NCI-H345 (cell line): Measurements from ENCODE around the gene CLDN14.
A peak's percentile ranks its signal among the peaks of the same experiment; 100 is the strongest.
"Not testable (repeated sequence)": the region's sequence is repeated elsewhere in the genome, so short reads cannot be mapped to it uniquely, and the experiment has no call there.

Experiments
- DNase-seq: peaks from one replicate; lab custom pipeline; 2025; lab: John Stamatoyannopoulos, UW

CLDN14 gene

DNA sequence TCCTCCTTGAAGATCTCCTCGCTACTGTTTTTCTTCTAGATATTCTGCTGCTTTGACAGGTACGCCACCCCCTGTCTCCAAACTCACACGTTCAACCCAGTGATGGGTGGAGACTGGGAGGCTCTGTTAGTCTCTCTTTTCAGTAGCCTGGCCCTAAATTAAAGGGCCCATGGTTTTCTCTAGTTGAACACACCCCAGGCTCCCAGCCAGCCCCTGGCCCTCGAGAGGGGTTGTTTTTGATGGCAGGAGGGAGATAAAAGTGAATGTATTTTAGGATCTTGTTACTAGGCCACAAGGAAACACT is 21.6 kb upstream of the CLDN14 start:
- no peak for DNase-seq

DNA sequence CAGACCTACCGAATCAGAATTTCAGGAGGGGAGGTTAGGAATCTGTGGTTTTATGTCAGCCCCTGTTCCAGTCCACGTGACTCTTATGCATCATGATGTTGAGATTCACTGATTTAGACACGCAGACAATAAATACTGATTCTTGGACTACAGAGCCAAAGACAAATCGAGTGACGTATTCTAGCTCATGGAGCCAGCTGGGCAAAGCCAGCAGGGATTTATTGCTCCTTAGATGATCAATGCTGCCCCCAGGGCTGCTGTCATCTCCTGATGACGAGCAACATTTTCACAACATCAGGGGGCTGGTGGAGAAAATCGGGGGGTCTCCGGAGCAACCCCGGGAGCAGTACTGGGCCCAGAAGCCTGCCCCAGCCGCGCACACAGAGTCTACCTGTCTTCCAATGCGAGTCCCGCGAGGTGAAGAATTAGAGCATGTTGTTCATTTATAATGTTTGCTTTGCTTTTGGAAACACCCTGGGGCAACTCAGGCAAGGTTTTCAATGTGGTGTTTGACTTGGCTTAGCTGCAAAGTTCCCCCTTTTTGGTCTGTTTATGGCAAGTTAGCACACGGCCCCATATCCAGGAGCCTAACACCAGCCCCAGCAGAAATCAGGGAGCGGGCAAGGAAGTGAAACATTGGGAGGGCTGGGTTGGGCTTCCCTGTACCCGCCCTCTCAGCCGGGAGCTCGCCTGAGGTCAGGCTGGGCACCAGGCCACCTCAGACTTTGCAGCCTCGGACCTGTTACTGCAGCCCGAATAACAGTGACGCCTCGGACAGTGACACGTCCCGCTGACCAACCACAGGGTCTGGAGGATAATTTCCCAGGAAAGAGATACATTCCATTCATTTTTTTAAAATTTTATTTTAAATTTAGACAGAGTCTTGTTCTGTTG is 19.9 kb upstream of the CLDN14 start:
- peak; percentile 32 for DNase-seq

DNA sequence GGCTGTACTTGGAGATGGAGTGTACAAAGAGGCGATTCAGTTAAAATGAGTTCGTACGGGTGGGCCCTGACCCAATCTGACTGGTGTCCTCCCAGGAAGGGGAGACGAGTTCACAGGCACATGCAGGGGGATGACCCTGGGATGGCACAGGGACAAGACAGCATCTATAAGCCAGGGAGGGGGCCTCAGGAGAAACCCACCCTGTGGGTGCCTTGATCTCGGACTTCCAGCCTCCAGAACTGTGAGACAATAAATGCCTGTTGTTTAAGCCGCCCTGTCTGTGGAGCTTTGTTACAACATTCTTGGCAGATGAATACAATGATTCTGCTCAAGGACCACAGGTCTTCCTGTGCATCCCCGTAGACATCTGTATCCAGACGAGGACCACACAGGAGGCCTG is 14.6 kb upstream of the CLDN14 start:
- DNase-seq: no peak

DNA sequence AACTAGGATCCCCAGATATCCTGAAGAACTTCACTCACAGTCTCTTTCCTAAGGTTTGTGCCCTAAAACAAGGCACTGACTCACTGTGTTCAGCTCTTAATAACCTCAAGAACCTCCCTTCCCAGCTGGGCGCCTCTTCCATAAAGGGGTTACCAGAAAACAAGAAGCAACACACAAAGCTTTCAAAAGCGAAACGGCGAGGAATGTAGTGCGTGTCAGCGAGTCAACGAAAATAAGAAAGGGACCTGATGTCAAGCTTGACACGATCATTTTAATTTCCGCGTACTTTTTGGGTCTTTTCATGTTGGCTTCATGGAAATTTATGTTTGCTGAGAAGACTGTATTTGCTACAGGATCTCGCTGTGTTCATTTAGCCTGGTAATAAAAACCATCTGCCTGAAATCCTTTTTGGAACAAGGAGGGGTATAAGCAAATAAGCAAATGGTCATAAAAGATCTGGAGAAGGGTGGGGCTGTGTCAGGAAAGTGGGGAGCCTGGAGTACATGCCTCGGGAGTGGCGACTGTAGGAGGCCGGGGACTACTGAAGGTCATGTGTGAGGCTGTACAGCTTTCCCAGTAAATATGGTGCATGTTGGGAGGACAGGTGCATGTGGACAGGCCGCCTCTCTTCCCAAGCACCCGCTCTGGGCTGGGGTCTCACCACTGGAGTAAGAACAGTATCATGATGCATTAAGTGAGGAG is 11.4 kb upstream of the CLDN14 start:
- no peak for DNase-seq

DNA sequence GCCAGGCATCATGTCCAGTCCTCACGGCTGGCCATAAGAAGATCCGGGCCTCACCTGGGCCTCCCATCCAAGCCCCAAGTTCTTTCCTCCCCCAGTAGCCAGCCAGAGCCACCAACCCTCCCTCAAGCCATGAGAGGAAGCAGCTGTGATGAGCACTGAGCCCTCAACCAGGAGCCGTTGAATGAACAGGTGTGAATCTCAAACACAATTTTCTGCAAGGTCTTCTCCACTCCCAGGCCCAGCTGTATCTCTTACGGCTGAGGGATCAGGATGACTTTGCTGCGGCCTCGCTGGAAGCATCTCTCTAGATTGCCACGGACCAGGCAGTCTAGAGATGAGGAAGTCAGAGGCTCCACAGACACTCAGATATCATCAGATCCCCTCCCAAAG is 9.8 kb upstream of the CLDN14 start:
- DNase-seq: no peak

DNA sequence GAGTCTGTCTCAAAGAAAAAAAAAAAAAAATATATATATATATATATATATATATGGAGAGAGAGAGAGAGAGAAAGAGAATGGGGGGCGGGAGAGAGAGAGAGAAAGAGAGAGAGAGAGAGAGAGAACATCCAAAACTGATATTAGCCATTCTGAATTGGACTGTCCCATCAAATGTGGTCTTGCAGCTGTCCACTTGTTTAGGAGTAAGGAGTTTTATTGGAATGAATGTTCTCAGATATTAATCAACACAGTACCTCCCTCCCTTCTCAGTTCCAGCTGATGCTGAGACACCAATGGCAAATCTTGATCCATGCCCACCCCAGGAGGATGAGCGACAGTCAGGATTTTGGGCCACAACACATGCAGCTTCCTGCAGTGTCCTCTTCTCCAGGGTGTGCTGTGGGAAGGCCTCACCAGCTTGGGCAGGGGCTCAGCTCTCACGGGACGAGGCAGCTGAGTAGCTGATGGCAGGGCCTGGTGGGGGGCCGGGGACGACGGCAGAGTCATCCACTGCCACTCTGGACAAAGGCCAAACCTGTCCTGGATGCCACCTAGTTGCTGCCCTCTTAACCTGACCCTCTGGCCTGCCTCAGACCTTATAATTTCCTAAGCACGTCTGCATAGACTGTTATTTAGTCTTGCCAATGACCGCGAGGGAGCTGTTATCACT is 9.3 kb upstream of the CLDN14 start:
- no peak for DNase-seq

DNA sequence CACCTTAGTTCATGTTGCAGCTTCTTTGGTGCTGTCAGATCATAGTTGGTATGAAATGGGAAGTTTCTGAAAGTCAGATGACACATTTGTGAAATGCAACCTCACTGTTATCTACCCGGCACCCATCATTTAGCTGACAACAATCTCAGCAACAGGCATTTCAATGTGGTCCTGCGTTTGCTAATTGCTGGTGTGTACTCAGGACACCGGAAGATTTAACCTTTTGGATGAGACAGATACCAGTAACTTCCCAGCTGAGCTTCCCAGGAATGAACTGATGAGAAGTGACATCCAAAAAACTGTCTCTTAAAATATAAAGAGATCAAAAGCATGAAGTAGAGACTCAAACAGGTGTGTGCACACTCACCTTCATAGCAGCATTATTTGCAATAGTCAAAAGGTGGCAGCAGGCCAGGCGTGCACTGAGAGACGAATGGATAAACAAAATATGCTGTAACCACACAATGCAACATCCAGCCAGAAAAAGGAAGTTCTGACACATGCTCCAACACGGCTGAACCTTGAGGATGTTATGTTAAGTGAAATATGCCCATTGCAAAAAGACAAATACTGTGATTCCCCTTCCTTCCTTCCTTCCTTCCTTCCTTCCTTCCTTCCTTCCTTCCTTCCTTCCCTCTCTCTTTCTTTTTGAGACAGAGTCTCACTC is 7.9 kb upstream of the CLDN14 start:
- peak; percentile 74 for DNase-seq

DNA sequence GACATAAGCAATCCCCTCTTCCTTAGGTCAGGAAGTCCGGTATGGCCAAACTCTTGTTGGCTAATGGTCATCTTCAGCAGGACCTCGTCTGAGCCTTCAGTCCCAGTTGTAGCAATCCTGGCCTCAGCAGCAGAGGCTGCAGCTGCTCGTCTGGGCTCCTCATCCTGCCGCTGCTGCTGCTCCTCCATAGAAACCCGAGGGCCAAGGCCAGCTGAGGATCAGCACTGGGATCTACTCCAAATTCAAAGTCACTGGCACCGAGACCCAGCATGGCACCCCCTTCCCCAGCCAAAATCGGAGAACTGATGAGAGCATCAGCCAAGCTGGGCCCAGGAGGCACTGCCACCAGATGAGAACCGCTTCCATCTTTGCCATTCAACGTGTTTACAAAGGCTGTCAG is 6.3 kb upstream of the CLDN14 start:
- DNase-seq: no peak

DNA sequence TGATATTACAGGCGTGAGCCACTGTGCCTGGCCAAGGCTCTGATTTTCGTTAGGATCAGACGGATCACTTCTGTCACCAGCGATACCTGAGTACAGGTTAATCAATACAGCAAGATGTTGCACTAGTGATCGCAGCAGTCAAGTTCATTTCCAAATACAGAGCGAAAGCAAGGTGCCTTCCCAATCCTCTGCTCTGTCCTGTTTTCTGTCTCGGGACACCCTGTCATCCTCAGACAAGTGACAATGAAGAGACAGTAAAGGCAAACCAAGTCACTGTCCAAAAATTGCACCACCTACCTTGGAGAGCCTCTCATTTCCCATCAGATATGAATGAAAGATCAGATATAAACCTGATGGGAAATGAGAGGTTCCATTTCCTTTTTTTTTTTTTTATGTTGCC is 5.6 kb upstream of the CLDN14 start:
- no peak for DNase-seq

DNA sequence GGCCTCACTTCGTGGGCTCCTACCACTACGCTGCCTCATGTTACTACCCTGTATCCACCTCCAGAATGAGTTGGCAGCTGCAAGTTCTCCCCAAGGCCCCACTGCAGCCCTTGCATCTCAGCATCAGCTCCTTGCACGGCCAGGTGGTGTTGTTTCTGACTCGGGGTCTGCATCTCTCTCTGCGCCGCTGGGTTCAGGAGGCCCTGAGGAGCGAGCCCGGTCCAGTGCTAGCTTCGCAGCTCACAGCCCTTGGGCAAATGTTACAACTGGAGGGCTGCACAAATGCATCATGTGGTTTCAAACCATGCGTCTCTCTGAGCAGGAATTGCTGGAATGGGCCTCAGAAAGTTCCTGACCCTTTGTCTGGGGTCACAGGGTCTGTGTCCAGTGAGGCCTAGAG is 3.2 kb upstream of the CLDN14 start:
- no peak for DNase-seq

DNA sequence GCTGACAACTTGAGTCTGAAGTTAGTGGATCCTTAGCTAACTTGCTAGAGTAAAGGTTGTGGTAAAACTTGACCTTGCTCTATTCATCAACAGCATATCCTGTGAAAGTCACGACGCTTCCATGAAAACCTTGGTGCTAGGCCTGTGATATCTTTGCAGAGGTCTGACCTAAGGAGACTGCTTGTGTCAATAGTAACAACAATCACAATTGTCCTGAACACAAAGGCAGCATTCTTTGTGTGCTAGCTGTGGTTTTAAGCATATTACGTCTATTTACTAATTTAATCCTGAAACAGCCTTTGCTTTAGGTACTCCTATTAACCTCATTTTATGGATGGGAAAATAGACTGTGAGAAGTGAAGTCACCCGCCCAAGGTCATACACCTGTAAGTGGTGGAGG is 2.8 kb upstream of the CLDN14 start:
- DNase-seq: no peak

DNA sequence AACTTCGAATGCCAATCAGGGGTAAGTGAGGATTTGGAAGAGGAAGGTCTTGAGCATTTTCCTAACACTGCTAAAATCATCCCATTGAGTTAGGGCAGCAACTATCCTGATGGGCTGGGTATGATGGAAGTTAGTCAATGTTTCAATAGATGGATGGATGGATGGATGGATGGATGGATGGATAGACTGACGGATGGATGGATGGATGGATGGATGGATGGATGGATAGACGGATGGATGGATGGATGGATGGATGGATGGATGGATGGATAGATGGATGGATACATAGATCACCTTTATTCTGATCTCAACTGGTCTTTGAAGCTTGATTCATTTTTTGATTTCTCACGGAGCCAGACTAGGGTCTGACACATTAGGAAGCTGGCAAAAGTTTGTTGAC is 2.3 kb upstream of the CLDN14 start:
- DNase-seq: no peak

DNA sequence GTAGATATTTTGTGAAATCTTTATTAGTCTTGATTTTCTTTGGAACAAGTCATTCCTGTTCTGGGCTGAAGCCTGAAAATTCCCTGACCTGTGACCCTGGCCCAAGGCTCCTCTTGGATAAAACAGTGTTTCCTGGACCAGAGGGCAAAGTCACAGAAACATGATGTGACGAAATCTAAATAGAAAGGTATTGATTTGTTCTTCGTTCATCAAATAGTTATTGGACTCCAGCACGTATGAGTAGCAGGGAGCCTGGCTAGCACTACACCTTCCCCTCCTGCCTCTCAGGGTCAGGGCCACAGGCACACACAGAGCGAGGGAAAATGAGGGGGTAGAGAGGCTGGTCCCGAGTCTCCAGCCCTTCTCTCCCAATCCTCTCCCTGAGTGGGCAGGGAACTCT is 1.7 kb upstream of the CLDN14 start:
- DNase-seq: no peak

DNA sequence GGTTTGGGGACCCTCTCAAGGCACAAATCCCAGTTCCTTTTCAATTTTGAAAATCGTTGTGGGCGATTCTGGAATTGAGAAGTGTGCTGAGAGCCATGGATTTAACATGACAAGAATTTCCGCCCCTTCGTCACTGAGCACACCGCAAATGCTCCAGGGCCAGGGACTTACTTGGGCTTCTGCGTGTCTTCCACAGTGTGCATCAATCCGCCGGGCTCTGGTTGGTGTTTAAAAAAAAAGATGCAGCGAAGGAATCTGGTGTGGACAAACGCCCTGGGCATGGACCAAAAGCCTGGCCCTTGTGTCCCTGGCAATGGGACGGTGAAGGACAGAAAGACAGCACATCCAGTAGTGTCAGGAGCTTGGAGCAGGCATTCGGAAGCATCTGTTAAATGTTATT is 696 bp upstream of the CLDN14 start:
- DNase-seq: no peak

DNA sequence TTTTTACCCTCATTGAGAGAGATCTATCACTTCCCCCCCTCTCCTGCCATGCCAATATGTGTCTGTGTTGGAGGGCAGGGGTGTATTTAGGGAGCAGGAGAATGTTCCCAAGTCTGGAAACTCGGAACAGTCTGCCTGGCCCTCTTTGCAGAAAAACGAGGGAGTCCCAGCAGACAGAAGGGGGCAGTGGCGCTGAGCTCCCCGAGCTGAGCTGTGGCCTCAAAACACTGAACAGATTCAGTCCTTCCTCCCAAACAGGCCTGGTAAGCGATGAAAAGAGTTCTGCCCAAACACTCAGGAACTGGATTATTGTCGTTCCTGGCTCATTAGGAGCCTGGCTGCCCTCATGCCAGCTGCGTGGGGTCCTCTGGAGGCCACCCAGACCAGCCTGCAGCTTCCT is 981 bp downstream of the CLDN14 start:
- DNase-seq: no peak

DNA sequence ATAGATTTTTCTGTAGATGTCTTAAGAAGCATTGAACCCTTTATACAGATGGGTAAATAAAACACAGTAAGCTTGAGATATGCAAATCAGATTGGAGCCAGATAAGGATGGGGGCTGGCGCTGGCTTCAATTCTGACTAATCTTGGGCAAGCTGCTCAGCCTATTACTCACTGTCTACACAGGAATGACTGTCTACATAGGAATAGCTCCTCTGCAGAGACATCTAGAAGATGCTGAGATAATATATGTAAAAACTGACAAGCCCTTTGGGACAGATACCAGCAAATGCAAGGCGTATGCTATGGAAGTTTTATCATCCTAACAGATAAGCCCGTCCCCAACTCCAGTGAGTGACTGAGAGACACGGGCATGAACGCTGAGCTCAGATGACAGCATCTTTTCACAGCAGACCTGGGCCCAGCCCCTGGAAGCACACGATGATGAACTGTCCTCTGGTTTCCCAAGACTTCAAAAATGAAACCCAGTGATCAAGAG is 1.7 kb downstream of the CLDN14 start:
- no peak for DNase-seq

DNA sequence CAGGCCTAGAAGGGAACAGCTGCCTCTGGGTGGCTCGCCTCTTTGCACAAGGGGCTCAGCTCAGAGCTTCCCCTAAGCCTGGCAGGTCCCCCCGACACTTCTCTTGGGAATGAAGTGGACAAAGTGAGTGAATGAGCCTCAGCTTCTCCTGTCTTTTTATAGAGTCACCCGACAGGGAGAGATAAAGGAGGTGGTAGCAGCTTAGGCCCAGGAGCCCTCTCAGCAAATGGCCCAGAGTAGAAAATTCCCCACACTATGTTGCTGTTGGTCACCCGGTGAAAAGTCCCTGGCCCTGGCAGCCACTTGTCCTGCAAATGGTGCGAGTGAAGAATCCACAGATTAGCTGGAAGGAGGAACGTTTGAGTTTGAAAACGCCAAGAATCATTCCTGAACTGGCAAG is 2.4 kb downstream of the CLDN14 start:
- no peak for DNase-seq

DNA sequence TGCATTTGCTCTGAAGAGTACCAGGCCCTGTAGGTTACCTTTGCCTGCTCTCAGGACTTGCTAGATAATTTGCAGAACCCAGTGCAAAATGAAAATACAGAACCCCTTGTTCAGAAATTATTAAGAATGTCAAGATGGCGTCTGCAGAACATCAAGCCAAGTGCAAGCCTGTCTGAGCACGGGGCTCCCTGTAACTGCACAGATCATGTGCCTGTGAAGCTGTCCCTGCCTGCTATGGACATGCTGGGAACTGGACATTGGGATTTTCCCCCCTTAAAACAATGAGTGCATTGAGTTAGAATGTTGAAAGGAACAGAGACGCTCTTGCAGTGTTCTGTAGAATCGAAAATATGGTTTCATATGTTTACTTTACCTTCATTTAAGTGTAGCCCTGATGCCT is 2.9 kb downstream of the CLDN14 start:
- no peak for DNase-seq

DNA sequence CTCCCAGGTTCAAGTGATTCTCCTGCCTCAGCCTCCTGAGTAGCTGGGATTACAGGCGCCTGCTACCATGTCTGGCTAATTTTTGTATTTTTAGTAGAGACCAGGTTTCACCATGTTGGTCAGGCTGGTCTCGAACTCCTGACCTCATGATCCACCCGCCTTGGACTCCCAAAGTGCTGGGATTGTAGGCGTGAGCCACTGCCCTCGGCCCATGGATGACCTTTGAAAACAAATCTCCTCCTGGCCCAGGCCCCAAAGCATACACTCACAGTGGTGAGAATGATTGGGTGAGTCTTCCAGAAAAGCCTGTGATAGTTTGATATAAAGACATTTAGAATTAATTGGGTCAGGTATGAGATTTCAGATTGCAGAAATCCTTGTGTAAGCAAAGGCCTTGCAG is 3.4 kb downstream of the CLDN14 start:
- DNase-seq: not testable (repeated sequence)

DNA sequence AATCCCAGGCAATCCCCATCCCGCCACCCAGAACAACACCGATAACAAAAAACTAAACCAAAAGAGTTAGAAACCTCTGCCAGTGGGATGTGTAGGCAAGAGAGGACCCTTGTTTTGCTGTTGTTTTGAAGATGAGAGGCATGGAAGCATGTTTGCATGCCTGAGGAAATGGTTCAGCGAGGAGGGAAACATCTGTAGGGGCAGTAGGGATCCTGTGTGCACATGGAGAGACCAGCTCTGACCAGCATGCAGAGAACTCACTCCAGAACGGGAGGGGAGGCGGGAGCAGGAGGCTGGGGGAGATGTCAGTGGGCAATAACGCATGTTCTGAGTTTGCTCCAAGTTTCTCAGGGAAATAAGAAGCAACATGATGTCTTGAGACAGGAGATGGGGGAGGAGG is 5.3 kb downstream of the CLDN14 start:
- DNase-seq: no peak

DNA sequence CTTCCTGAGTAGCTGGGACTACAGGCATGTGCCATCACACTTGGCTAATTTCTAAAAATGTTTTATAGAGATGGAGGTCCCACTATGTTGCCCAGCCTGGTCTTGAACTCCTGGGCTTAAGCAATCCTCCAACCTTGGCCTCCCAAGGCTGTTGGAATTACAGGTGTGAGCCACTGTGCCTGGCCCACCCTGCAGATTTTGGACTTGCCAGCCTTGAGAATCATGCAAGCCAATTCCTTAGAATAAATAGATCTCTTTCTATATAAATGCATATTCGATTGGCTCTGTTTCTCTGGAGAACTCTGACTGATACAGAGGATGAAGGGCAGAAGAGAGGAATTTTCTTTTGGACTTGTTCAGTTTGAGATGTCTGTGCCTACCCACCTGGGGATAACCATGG is 6.7 kb downstream of the CLDN14 start:
- DNase-seq: no peak

DNA sequence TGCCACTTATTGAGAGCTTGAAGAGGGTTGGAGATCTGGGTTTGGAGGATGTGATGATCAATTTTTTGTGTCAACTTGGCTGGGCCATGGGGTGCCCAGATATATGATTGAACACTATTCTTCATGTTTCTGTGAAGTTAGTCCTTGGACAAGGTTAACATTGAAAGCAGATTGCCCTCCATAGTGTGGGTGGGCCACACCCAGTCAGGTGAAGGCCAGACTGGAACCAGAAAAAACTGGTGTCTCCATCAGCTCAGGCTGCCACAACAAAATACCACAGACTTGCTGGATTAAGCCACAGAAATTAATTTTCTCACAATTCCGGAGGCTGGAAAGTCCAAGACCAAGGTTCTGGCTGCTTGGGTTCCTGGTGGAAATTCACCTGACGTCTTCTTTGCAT is 7.5 kb downstream of the CLDN14 start:
- DNase-seq: no peak
